HFFc6 (cell line): ENCODE measurements around the gene FGGY. TPM values are rescaled to one million over a fixed set of nuclear protein-coding genes. Genes with fewer than 3 reads are reported as not detected.
"Not testable (repeated sequence)": the region's sequence is repeated elsewhere in the genome, so short reads cannot be mapped to it uniquely, and the experiment has no call there.

Source experiments
- DNase-seq: peaks from one replicate; pipeline ENCODE4 v3.0.0-alpha.2; 2018
- H3K27ac Mint-ChIP-seq: 2 replicates; pipeline ENCODE4 v1.8.0; 2020; ENCODE audit warnings: mild to moderate bottlenecking, mixed read lengths
- H3K27me3 Mint-ChIP-seq: 2 replicates; pipeline ENCODE4 v1.8.0; 2021; ENCODE audit warnings: mild to moderate bottlenecking, moderate library complexity, mixed read lengths; ENCODE audit not compliant: insufficient read depth
- H3K36me3 Mint-ChIP-seq: 2 replicates; pipeline ENCODE4 v1.8.0; 2021; ENCODE audit warnings: low read depth, mixed read lengths
- H3K4me1 Mint-ChIP-seq: 2 replicates; pipeline ENCODE4 v1.8.0; 2020; ENCODE audit warnings: low read depth, mixed read lengths
- H3K4me3 Mint-ChIP-seq: 2 replicates; pipeline ENCODE4 v1.8.0; 2020; ENCODE audit warnings: mild to moderate bottlenecking, moderate library complexity, mixed read lengths
- H3K9me3 Mint-ChIP-seq: 2 replicates; pipeline ENCODE4 v1.8.0; 2020; ENCODE audit warnings: mild to moderate bottlenecking, mixed read lengths
- total RNA-seq, 6 experiments: library from RNA; stranded (reverse); fragmentation: NEBNext Ultra II Directional; extraction: Animal tissue kit (Norgen Biotek cat#: 25700); gene quantifications; 2 replicates in 1 of 6; 3 replicates in 5 of 6; pipeline ENCODE4 v1.2.3, GENCODE V29; 2021
- TF ChIP-seq, protein P1 (sequence below): fragments of 200-600 bp; sonication (generic); IDR thresholded peaks from 2 replicates; pipeline ENCODE4 v1.5.0; 2021; ENCODE audit warnings: antibody characterized with exemption, mild to moderate bottlenecking

Gene FGGY
- total RNA-seq, 6 experiments from 2014 or later, result 16.4 to 20.1 (median 18.7) TPM

GRCh38 chr1:59468828-59469428 lies 172.0 kb downstream of the FGGY start:
- TF ChIP-seq, protein P1, sequence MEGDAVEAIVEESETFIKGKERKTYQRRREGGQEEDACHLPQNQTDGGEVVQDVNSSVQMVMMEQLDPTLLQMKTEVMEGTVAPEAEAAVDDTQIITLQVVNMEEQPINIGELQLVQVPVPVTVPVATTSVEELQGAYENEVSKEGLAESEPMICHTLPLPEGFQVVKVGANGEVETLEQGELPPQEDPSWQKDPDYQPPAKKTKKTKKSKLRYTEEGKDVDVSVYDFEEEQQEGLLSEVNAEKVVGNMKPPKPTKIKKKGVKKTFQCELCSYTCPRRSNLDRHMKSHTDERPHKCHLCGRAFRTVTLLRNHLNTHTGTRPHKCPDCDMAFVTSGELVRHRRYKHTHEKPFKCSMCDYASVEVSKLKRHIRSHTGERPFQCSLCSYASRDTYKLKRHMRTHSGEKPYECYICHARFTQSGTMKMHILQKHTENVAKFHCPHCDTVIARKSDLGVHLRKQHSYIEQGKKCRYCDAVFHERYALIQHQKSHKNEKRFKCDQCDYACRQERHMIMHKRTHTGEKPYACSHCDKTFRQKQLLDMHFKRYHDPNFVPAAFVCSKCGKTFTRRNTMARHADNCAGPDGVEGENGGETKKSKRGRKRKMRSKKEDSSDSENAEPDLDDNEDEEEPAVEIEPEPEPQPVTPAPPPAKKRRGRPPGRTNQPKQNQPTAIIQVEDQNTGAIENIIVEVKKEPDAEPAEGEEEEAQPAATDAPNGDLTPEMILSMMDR, result no peak
- no peak overlapping the region for H3K27ac Mint-ChIP-seq
- no peaks in the 10 kb centered on the region for H3K4me1 Mint-ChIP-seq
- peaks cover 2% of the 10 kb centered on the region; the same call in 1 of the 2 replicates for H3K27me3 Mint-ChIP-seq
- 0 out of 2 replicates have a peak, but pooled peaks cover 3% of the 10 kb centered on the region for H3K9me3 Mint-ChIP-seq
- H3K36me3 Mint-ChIP-seq, result peaks cover 28% of the 10 kb centered on the region
- no peak for DNase-seq
- H3K4me3 Mint-ChIP-seq, result no peak overlapping the region

DNA sequence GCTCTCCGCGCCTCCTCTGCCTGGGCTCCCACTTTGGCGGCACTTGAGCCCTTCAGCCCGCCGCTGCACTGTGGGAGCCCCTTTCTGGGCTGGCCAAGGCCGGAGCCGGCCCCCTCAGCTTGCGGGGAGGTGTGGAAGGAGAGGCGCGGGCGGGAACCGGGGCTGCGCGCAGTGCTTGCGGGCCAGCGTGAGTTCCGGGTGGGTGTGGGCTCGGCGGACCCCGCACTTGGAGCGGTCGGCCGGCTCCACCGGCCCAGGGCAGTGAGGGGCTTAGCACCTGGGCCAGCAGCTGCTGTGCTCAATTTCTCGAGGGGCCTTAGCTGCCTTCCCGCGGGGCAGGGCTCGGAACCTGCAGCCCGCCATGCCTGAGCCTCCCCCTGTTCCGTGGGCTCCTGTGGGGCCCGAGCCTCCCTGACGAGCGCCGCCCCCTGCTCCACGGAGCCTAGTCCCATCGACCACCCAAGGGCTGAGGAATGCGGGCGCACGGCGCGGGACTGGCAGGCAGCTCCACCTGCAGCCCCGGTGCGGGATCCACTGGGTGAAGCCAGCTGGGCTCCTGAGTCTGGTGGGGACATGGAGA lies 175.2 kb downstream of the FGGY start:
- H3K4me3 Mint-ChIP-seq, H3K27ac Mint-ChIP-seq, H3K27me3 Mint-ChIP-seq, DNase-seq, H3K9me3 Mint-ChIP-seq: not testable (repeated sequence)
- peaks cover 28% of the 10 kb centered on the region for H3K36me3 Mint-ChIP-seq
- H3K4me1 Mint-ChIP-seq, result peaks cover 10% of the 10 kb centered on the region; the same call in 1 of the 2 replicates

GRCh38 chr1:59473831-59474230 lies 176.9 kb downstream of the FGGY start:
- H3K4me1 Mint-ChIP-seq, result peaks cover 10% of the 10 kb centered on the region; the same call in 1 of the 2 replicates
- 0 out of 2 replicates have a peak, but pooled peaks cover 3% of the 10 kb centered on the region for H3K9me3 Mint-ChIP-seq
- no peak for DNase-seq
- H3K27ac Mint-ChIP-seq, result no peak overlapping the region
- TF ChIP-seq, protein P1, result no peak
- H3K4me3 Mint-ChIP-seq, result no peak overlapping the region
- peaks cover 2% of the 10 kb centered on the region; the same call in 1 of the 2 replicates for H3K27me3 Mint-ChIP-seq
- H3K36me3 Mint-ChIP-seq, result peaks cover 28% of the 10 kb centered on the region

DNA sequence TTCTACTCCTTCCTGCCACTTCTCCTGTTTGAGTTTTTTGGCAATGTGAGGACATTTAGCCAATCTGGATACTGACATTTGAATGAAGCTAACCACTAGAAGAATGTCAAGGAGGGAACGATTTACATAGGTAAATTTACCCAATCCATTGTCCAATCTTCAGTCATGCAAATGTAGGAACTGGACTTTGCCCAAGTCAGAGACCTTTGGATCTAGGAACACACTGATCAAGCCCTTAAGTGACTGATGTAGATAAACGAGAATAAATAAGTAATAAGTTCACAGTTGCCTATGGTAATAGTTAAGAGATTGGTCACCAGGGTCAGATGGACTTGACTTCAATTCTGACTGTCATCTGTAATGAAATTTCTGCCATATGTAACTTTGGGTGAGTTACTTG lies 177.6 kb downstream of the FGGY start:
- Mint-ChIP-seq H3K4me3 (no peak overlapping the region), H3K4me1 (peaks cover 10% of the 10 kb centered on the region; the same call in 1 of the 2 replicates), H3K27ac (no peak overlapping the region), H3K27me3 (peaks cover 2% of the 10 kb centered on the region; the same call in 1 of the 2 replicates), H3K9me3 (0 out of 2 replicates have a peak, but pooled peaks cover 3% of the 10 kb centered on the region), H3K36me3 (peaks cover 28% of the 10 kb centered on the region)
- DNase-seq, result no peak
- TF ChIP-seq, protein P1, result no peak

DNA sequence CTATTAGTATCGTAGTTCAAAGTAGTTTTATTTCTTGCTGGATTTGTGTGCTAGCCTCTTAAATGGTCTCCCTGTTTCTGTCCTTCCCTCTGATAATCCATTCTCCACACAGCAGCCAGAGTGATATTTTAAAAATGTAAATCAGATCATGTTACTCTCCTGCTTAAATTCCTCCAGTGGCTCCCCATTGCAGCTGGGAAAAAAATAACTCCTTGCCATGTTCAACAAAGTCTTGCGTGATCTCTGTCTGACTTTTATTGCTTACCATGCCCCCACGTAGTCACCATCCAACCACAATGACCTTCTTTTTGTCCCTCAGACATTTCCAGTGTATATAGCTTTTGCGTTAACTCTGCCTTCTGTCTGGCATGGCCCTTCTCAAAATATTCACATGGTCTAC lies 178.8 kb downstream of the FGGY start:
- no peak for DNase-seq
- H3K9me3 Mint-ChIP-seq, result no peaks in the 10 kb centered on the region
- H3K4me1 Mint-ChIP-seq, result peaks cover 10% of the 10 kb centered on the region; the same call in 1 of the 2 replicates
- TF ChIP-seq, protein P1, result no peak
- peaks cover 17% of the 10 kb centered on the region for H3K36me3 Mint-ChIP-seq
- H3K27ac Mint-ChIP-seq, result no peak overlapping the region
- no peaks in the 10 kb centered on the region; the same call in 1 of the 2 replicates for H3K27me3 Mint-ChIP-seq
- H3K4me3 Mint-ChIP-seq, result no peak overlapping the region

GRCh38 chr1:59477286-59477685 lies 180.4 kb downstream of the FGGY start:
- Mint-ChIP-seq H3K36me3 (peaks cover 7% of the 10 kb centered on the region; the same call in 1 of the 2 replicates), H3K27me3 (no peaks in the 10 kb centered on the region; the same call in 1 of the 2 replicates), H3K27ac (no peak overlapping the region; the same call in 1 of the 2 replicates), H3K4me3 (no peak overlapping the region), H3K9me3 (no peaks in the 10 kb centered on the region), H3K4me1 (peaks cover 21% of the 10 kb centered on the region)
- TF ChIP-seq, protein P1, result no peak
- peak; percentile 76 for DNase-seq
